ENCODE data around the gene PHF20. TPM values are rescaled to one million over a fixed set of nuclear protein-coding genes. Genes with fewer than 3 reads are reported as not detected.

PHF20 gene
- total and polyA plus RNA-seq, 8 donors = 9.4 to 20.3 (median 12.0) TPM

GRCh38 chr20:35985806-35986205 is 214.0 kb downstream of the PHF20 start:
- ATAC-seq (no peak), DNase-seq (no peak), FAIRE-seq (no peak)
- no peaks in the 10 kb centered on the region for H3K36me3 ChIP-seq
- no peak overlapping the region for H3K27ac ChIP-seq
- intact Hi-C loops (cut with DNase I) = no loop called here
- no peaks in the 10 kb centered on the region for H3K27me3 ChIP-seq
- no peak for TF ChIP-seq CTCF (IDR thresholded peaks at IDR 0.05)
- H3K4me1 ChIP-seq = no peaks in the 10 kb centered on the region
- no peak overlapping the region for H3K4me3 ChIP-seq
- no peaks in the 10 kb centered on the region for H3K9me3 ChIP-seq
- 75 to 79% methylated on average over 2 of the region's 2 CpGs for WGBS, 2 donors

GRCh38 chr20:35988910-35989463 is 217.2 kb downstream of the PHF20 start:
- TF ChIP-seq CTCF (IDR thresholded peaks at IDR 0.05) = no peak
- 55% methylated on average over 2 of the region's 2 CpGs for WGBS, 2 donors
- FAIRE-seq = no peak

GRCh38 chr20:35991142-35991771 is 219.4 kb downstream of the PHF20 start:
- DNase-seq (peak in 1 of 6 donors; percentile 43), FAIRE-seq (no peak), ATAC-seq (peak in 3 of 4 donors; percentile 38 to 65 (median 57))
- Histone ChIP-seq H3K27me3 (no peaks in the 10 kb centered on the region), H3K36me3 (no peaks in the 10 kb centered on the region), H3K4me1 (no peaks in the 10 kb centered on the region), H3K4me3 (no peak overlapping the region), H3K27ac (no peak overlapping the region), H3K9me3 (no peaks in the 10 kb centered on the region)
- intact Hi-C loops (cut with DNase I) = loop anchor here in 2 of 3 donors (5.0 to 10.0 kb wide), 2 partner anchors 144 to 151 kb away; no protein-coding TSS in a partner anchor
- TF ChIP-seq CTCF (IDR thresholded peaks at IDR 0.05) = peak in 2 of 4 donors; percentile 34 to 37
- WGBS, 2 donors = 13 to 24% methylated on average over 3 of the region's 3 CpGs

More at GRCh38 chr20:35988910-35989463, 217.2 kb downstream of the PHF20 start:
- DNase-seq = no peak
- H3K9me3 ChIP-seq = no peaks in the 10 kb centered on the region
- H3K4me1 ChIP-seq = no peaks in the 10 kb centered on the region
- ATAC-seq = no peak
- H3K27ac ChIP-seq = no peak overlapping the region
- H3K27me3 ChIP-seq = no peaks in the 10 kb centered on the region
- intact Hi-C loops (cut with DNase I) = no loop called here
- H3K36me3 ChIP-seq = no peaks in the 10 kb centered on the region
- no peak overlapping the region for H3K4me3 ChIP-seq

GRCh38 chr20:35992713-35993335 is 221.0 kb downstream of the PHF20 start:
- intact Hi-C loops (cut with DNase I) = loop anchor here in 2 of 3 donors (5.0 to 10.0 kb wide), 2 partner anchors 142 to 149 kb away; no protein-coding TSS in a partner anchor
- peak; percentile 60 to 81 (median 70) for TF ChIP-seq CTCF (IDR thresholded peaks at IDR 0.05)
- Histone ChIP-seq H3K36me3 (no peaks in the 10 kb centered on the region), H3K27ac (no peak overlapping the region), H3K27me3 (no peaks in the 10 kb centered on the region), H3K4me1 (no peaks in the 10 kb centered on the region), H3K9me3 (no peaks in the 10 kb centered on the region), H3K4me3 (no peak overlapping the region)
- DNase-seq = peak in 3 of 6 donors; percentile 19 to 47 (median 23)
- peak; percentile 78 to 87 (median 86) for ATAC-seq
- 2% methylated on average over 6 of the region's 6 CpGs for WGBS, 2 donors
- no peak for FAIRE-seq

Measured in pancreas (tissue), 10 donors.